WTC11 (cell line): ENCODE data around the gene STAG2. TPM values are rescaled to one million over a fixed set of nuclear protein-coding genes. Genes with fewer than 3 reads are reported as not detected.

Source experiments
- ATAC-seq: fragments of 200-7000 bp; cut with Tn5 transposase; 2 replicates; pipeline ENCODE4 v1.10.0; 2021; ENCODE audit warnings: mild to moderate bottlenecking, moderate library complexity
- CTCF ChIA-PET: fragments of 300-600 bp; sonication (Branson Sonifier 250); formaldehyde crosslinking; loops from one replicate; lab custom pipeline; 2021; ENCODE audit warnings: antibody characterized with exemption; lab: Charles Lee
- POLR2A ChIA-PET: fragments of 350-600 bp; sonication (Branson Sonifier 250); formaldehyde crosslinking; loops from one replicate; lab custom pipeline; 2021; ENCODE audit warnings: antibody characterized with exemption; lab: Charles Lee
- DNase-seq: peaks from one replicate; pipeline ENCODE4 v3.0.0; 2021; ENCODE audit warnings: low spot score
- H3K27ac Mint-ChIP-seq: 2 replicates; pipeline ENCODE4 v1.8.0; 2021; ENCODE audit warnings: mixed read lengths
- H3K27me3 Mint-ChIP-seq: 2 replicates; pipeline ENCODE4 v1.8.0; 2021; ENCODE audit warnings: low read depth, mild to moderate bottlenecking, moderate library complexity, mixed read lengths
- H3K36me3 Mint-ChIP-seq: 2 replicates; pipeline ENCODE4 v1.8.0; 2021; ENCODE audit warnings: mixed read lengths
- H3K4me1 Mint-ChIP-seq: 2 replicates; pipeline ENCODE4 v1.8.0; 2022; ENCODE audit warnings: mixed read lengths
- H3K4me3 Mint-ChIP-seq: 2 replicates; pipeline ENCODE4 v1.8.0; 2021; ENCODE audit warnings: mild to moderate bottlenecking, moderate library complexity, mixed read lengths
- H3K9me3 Mint-ChIP-seq: 2 replicates; pipeline ENCODE4 v1.8.0; 2021; ENCODE audit warnings: mixed read lengths
- ESRRA ChIP-seq: sonication (generic); formaldehyde crosslinking; IDR thresholded peaks from 2 replicates; pipeline ENCODE4 v1.8.1; 2022; ENCODE audit warnings: mild to moderate bottlenecking, missing genetic modification reagents, borderline replicate concordance
- FOXJ3 ChIP-seq: sonication (generic); formaldehyde crosslinking; IDR thresholded peaks from 2 replicates; pipeline ENCODE4 v1.9.0; 2021; ENCODE audit warnings: missing genetic modification reagents, mild to moderate bottlenecking, borderline replicate concordance
- FOXK1 ChIP-seq: sonication (generic); formaldehyde crosslinking; IDR thresholded peaks from 2 replicates; pipeline ENCODE4 v1.8.0; 2022; ENCODE audit warnings: mild to moderate bottlenecking, moderate library complexity, missing genetic modification reagents
- GRHL2 ChIP-seq: fragments of 250-450 bp; sonication (Bioruptor Pico); IDR thresholded peaks from 2 replicates; pipeline ENCODE4 v1.8.0; 2022; ENCODE audit warnings: mild to moderate bottlenecking, moderate library complexity; ENCODE audit not compliant: insufficient replicate concordance, severe bottlenecking
- SMAD3 ChIP-seq: sonication (generic); formaldehyde crosslinking; IDR thresholded peaks from 2 replicates; pipeline ENCODE4 v1.8.0; 2022; ENCODE audit warnings: missing genetic modification reagents, mild to moderate bottlenecking, borderline replicate concordance
- SP1 ChIP-seq: sonication (generic); formaldehyde crosslinking; conservative IDR thresholded peaks from 2 replicates; pipeline ENCODE4 v1.8.1; 2022; ENCODE audit warnings: missing genetic modification reagents
- TEAD1 ChIP-seq: sonication (generic); formaldehyde crosslinking; IDR thresholded peaks from 2 replicates; pipeline ENCODE4 v1.8.0; 2022; ENCODE audit warnings: mild to moderate bottlenecking, missing genetic modification reagents
- ZNF232 ChIP-seq: sonication (generic); formaldehyde crosslinking; IDR thresholded peaks from 2 replicates; pipeline ENCODE4 v1.8.0; 2022; ENCODE audit warnings: mild to moderate bottlenecking, missing genetic modification reagents
- ZNF317 ChIP-seq: sonication (generic); formaldehyde crosslinking; IDR thresholded peaks from 2 replicates; pipeline ENCODE4 v1.8.1; 2023; ENCODE audit warnings: low read depth, mild to moderate bottlenecking, moderate library complexity, missing genetic modification reagents, borderline replicate concordance
- total RNA-seq: library from RNA; stranded (reverse); gene quantifications from 3 replicates; pipeline ENCODE4 v1.2.3, GENCODE V29; 2021
- TF ChIP-seq, protein P1 (sequence below): sonication (generic); formaldehyde crosslinking; IDR thresholded peaks from 2 replicates; pipeline ENCODE4 v1.8.1; 2022; ENCODE audit warnings: low read depth, mild to moderate bottlenecking, moderate library complexity, missing genetic modification reagents, borderline replicate concordance
- TF ChIP-seq, protein P2 (sequence below): fragments of 250-450 bp; sonication (Bioruptor Pico); IDR thresholded peaks from 2 replicates; pipeline ENCODE4 v2.1.2; 2022; ENCODE audit warnings: mild to moderate bottlenecking, moderate library complexity
- TF ChIP-seq, protein P3 (sequence below): sonication (generic); formaldehyde crosslinking; IDR thresholded peaks from 2 replicates; pipeline ENCODE4 v1.8.1; 2023; ENCODE audit warnings: mild to moderate bottlenecking, missing genetic modification reagents
- TF ChIP-seq, protein P4 (sequence below): sonication (generic); formaldehyde crosslinking; conservative IDR thresholded peaks from 2 replicates; pipeline ENCODE4 v1.8.1; 2023; ENCODE audit warnings: mild to moderate bottlenecking, low read depth, missing genetic modification reagents, moderate library complexity
- TF ChIP-seq, protein P5 (sequence below): sonication (generic); formaldehyde crosslinking; IDR thresholded peaks from 2 replicates; pipeline ENCODE4 v1.8.0; 2023; ENCODE audit warnings: missing genetic modification reagents, mild to moderate bottlenecking, borderline replicate concordance
- TF ChIP-seq, protein P6 (sequence below): sonication (generic); formaldehyde crosslinking; IDR thresholded peaks from 2 replicates; pipeline ENCODE4 v1.8.1; 2022; ENCODE audit warnings: mild to moderate bottlenecking, moderate library complexity, missing genetic modification reagents

Gene STAG2
- total RNA-seq, 1 experiment from 2014 or later: 70.5 TPM

DNA sequence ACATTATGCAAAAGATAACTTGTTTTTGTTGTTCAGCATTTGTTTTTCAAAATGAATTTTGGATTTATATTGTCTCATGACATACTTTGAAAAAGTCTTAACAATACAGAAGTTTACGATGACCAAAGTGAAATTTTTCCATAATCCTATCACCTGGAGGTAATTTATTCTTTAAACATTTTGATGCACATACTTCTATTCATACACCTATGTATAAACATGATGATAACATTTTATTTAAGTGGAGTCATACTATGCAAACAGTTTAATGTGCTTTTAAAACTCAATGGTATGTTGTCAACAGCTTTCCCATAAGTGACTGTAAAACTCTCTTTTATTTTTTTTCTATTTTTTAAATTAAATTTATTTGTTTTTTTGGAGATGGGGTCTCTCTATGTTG lies 65.0 kb downstream of the STAG2 start:
- CTCF ChIA-PET: no interaction called here

DNA sequence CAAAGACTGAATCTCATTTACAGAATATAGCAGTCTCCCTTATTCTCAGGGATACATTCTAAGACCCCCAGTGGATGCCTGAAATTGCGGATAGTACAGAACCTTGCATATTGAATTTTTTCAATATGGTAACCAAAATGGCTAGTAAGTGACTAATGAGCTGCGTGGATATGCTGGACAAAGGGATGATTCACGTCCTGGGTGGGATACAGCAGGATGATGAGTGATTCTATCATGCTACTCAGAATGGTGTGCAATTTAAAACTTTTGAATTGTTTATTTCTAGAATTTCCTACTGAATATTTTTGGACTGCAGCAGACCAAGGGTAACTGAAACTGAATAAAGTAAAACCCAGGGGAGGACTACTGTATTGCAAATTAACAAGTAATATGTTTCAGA lies 66.7 kb downstream of the STAG2 start:
- Mint-ChIP-seq H3K4me1 (no peaks in the 10 kb centered on the region), H3K36me3 (peaks cover 9% of the 10 kb centered on the region), H3K4me3 (no peak overlapping the region), H3K27ac (no peak overlapping the region), H3K9me3 (no peaks in the 10 kb centered on the region), H3K27me3 (no peaks in the 10 kb centered on the region)
- ChIA-PET CTCF (no interaction called here), POLR2A (no interaction called here)
- ATAC-seq: no peak
- no peak for DNase-seq
- no peak for TF ChIP-seq TEAD1 (CRISPR knock-in tag)
- TF ChIP-seq ZNF232: no peak
- TF ChIP-seq GRHL2: no peak
- TF ChIP-seq, protein P1, sequence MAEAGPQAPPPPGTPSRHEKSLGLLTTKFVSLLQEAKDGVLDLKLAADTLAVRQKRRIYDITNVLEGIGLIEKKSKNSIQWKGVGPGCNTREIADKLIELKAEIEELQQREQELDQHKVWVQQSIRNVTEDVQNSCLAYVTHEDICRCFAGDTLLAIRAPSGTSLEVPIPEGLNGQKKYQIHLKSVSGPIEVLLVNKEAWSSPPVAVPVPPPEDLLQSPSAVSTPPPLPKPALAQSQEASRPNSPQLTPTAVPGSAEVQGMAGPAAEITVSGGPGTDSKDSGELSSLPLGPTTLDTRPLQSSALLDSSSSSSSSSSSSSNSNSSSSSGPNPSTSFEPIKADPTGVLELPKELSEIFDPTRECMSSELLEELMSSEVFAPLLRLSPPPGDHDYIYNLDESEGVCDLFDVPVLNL (CRISPR knock-in tag): no peak
- TF ChIP-seq, protein P2, sequence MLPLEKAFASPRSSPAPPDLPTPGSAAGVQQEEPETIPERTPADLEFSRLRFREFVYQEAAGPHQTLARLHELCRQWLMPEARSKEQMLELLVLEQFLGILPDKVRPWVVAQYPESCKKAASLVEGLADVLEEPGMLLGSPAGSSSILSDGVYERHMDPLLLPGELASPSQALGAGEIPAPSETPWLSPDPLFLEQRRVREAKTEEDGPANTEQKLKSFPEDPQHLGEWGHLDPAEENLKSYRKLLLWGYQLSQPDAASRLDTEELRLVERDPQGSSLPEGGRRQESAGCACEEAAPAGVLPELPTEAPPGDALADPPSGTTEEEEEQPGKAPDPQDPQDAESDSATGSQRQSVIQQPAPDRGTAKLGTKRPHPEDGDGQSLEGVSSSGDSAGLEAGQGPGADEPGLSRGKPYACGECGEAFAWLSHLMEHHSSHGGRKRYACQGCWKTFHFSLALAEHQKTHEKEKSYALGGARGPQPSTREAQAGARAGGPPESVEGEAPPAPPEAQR (CRISPR knock-in tag): no peak
- no peak for TF ChIP-seq SMAD3 (CRISPR knock-in tag)

More for the DNA sequence above, 65.0 kb downstream of the STAG2 start:
- no peaks in the 10 kb centered on the region for H3K27me3 Mint-ChIP-seq
- TF ChIP-seq SP1 (CRISPR knock-in tag) (no peak), FOXK1 (CRISPR knock-in tag) (no peak), FOXJ3 (CRISPR knock-in tag) (no peak), ESRRA (CRISPR knock-in tag) (no peak), ZNF317 (CRISPR knock-in tag) (no peak)
- TF ChIP-seq, protein P3, sequence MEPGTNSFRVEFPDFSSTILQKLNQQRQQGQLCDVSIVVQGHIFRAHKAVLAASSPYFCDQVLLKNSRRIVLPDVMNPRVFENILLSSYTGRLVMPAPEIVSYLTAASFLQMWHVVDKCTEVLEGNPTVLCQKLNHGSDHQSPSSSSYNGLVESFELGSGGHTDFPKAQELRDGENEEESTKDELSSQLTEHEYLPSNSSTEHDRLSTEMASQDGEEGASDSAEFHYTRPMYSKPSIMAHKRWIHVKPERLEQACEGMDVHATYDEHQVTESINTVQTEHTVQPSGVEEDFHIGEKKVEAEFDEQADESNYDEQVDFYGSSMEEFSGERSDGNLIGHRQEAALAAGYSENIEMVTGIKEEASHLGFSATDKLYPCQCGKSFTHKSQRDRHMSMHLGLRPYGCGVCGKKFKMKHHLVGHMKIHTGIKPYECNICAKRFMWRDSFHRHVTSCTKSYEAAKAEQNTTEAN (CRISPR knock-in tag): no peak
- TF ChIP-seq, protein P4, sequence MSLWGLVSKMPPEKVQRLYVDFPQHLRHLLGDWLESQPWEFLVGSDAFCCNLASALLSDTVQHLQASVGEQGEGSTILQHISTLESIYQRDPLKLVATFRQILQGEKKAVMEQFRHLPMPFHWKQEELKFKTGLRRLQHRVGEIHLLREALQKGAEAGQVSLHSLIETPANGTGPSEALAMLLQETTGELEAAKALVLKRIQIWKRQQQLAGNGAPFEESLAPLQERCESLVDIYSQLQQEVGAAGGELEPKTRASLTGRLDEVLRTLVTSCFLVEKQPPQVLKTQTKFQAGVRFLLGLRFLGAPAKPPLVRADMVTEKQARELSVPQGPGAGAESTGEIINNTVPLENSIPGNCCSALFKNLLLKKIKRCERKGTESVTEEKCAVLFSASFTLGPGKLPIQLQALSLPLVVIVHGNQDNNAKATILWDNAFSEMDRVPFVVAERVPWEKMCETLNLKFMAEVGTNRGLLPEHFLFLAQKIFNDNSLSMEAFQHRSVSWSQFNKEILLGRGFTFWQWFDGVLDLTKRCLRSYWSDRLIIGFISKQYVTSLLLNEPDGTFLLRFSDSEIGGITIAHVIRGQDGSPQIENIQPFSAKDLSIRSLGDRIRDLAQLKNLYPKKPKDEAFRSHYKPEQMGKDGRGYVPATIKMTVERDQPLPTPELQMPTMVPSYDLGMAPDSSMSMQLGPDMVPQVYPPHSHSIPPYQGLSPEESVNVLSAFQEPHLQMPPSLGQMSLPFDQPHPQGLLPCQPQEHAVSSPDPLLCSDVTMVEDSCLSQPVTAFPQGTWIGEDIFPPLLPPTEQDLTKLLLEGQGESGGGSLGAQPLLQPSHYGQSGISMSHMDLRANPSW (CRISPR knock-in tag): no peak
- TF ChIP-seq, protein P5, sequence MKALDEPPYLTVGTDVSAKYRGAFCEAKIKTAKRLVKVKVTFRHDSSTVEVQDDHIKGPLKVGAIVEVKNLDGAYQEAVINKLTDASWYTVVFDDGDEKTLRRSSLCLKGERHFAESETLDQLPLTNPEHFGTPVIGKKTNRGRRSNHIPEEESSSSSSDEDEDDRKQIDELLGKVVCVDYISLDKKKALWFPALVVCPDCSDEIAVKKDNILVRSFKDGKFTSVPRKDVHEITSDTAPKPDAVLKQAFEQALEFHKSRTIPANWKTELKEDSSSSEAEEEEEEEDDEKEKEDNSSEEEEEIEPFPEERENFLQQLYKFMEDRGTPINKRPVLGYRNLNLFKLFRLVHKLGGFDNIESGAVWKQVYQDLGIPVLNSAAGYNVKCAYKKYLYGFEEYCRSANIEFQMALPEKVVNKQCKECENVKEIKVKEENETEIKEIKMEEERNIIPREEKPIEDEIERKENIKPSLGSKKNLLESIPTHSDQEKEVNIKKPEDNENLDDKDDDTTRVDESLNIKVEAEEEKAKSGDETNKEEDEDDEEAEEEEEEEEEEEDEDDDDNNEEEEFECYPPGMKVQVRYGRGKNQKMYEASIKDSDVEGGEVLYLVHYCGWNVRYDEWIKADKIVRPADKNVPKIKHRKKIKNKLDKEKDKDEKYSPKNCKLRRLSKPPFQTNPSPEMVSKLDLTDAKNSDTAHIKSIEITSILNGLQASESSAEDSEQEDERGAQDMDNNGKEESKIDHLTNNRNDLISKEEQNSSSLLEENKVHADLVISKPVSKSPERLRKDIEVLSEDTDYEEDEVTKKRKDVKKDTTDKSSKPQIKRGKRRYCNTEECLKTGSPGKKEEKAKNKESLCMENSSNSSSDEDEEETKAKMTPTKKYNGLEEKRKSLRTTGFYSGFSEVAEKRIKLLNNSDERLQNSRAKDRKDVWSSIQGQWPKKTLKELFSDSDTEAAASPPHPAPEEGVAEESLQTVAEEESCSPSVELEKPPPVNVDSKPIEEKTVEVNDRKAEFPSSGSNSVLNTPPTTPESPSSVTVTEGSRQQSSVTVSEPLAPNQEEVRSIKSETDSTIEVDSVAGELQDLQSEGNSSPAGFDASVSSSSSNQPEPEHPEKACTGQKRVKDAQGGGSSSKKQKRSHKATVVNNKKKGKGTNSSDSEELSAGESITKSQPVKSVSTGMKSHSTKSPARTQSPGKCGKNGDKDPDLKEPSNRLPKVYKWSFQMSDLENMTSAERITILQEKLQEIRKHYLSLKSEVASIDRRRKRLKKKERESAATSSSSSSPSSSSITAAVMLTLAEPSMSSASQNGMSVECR: no peak
- TF ChIP-seq, protein P6, sequence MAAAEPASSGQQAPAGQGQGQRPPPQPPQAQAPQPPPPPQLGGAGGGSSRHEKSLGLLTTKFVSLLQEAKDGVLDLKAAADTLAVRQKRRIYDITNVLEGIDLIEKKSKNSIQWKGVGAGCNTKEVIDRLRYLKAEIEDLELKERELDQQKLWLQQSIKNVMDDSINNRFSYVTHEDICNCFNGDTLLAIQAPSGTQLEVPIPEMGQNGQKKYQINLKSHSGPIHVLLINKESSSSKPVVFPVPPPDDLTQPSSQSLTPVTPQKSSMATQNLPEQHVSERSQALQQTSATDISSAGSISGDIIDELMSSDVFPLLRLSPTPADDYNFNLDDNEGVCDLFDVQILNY (CRISPR knock-in tag): no peak
- no peak overlapping the region for H3K27ac Mint-ChIP-seq
- no peak overlapping the region for H3K4me3 Mint-ChIP-seq
- DNase-seq (no peak), ATAC-seq (no peak)
- peaks cover 9% of the 10 kb centered on the region for H3K36me3 Mint-ChIP-seq
- H3K4me1 Mint-ChIP-seq: no peaks in the 10 kb centered on the region
- H3K9me3 Mint-ChIP-seq: no peaks in the 10 kb centered on the region
- POLR2A ChIA-PET: no interaction called here
